GM18870 (cell line): ENCODE results near the gene LPIN2.
"Not testable (repeated sequence)": the region's sequence is repeated elsewhere in the genome, so short reads cannot be mapped to it uniquely, and the experiment has no call there.

ENCODE experiments used
- ATAC-seq: cut with Tn5 transposase; IDR thresholded peaks from one replicate; pipeline ENCODE4 v1.9.1; 2021; ENCODE audit warnings: moderate library complexity; ENCODE audit not compliant: unreplicated experiment

LPIN2 gene

GRCh38 chr18:3008541-3008940, 4.4 kb downstream of the LPIN2 start:
- no peak for ATAC-seq

DNA sequence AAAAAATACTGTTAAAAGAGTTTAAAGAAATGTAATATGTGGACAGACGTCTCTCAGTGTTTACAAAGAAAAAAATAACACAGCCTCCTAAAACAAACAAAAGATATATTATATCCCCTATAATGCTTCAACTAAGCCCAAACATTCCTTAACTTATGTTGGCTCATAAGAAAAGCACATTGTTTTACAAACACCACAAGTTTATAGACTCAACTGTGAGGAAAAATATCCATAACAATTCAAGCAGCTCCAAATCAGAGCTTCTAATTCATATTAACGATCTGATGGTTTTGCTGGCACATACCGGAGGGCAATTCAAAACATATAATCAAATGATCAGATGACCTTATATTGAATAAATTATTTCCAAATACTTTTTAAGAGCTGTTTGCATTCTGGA, 5.5 kb downstream of the LPIN2 start:
- no peak for ATAC-seq

DNA sequence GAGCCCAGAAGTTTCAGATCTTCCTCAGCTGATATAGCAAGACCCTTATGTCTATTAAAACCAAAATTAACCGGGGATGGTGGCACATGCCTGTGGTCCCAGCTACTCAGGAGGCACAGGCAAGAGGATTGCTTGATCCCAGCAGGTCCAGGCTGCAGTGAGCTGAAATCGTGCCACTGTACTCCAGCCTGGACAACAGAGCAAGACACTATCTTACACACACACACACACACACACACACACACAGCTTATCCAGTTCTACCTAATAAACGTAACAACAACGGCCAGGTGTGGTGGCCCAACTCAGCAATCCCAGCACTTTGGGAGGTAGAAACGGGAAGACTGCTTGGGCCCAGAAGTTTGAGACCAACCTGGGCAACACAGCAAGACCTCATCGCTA, 7.5 kb downstream of the LPIN2 start:
- ATAC-seq = no peak

DNA sequence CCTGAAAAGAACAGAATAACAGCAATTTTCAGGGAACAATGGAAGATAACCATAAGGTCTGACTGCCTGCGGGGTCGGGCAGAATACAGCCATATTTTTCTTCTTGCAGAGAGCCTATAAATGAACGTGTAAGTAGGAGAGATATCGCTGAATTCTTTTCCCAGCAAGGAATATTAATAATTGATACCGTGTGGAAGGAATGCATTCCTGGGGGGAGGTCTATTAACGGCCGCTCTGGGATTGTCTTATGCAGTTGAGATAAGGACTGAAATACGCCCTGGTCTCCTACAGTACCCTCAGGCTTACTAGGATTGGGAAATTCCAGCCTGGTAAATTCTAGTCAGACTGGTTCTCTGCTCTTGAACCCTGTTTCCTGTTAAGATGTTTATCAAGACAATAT, 9.2 kb downstream of the LPIN2 start:
- not testable (repeated sequence) for ATAC-seq

DNA sequence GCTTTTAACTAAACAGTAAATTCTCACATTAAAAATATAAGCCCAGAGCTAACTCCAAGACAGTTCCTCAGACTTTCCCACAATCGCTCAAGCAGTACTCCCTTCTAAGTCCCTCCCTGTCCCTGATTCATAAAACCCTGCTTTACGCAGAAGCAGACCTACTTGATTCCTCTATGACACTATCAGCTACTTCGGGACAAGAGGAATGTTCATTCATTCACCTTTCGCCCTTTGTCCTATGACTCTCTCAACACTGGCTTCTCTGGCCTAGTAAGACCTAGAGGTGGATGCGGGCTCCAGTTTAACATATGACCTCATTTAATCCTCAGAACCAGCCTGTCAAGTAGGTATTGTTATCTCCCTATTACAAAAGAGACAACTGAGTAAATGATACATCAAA, 10.2 kb downstream of the LPIN2 start:
- no peak for ATAC-seq

DNA sequence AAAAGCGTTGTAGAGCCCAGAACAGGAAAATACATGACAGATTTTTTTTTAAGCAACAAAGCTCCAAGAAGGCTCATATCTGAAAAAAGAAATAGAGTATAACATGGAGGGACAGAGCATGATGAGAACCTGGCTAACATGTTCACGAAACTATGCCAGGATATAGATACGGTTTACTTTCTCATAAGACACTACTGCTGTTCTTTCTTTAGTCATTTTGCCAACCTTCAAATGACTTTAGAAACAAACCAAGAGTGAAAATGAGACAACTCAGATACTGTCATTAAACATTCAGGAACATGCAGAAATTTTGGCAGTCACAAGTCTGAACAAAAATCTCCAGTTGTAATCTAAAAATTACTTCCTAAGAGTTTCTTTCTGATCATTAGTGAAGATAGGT, 14.3 kb downstream of the LPIN2 start:
- no peak for ATAC-seq

DNA sequence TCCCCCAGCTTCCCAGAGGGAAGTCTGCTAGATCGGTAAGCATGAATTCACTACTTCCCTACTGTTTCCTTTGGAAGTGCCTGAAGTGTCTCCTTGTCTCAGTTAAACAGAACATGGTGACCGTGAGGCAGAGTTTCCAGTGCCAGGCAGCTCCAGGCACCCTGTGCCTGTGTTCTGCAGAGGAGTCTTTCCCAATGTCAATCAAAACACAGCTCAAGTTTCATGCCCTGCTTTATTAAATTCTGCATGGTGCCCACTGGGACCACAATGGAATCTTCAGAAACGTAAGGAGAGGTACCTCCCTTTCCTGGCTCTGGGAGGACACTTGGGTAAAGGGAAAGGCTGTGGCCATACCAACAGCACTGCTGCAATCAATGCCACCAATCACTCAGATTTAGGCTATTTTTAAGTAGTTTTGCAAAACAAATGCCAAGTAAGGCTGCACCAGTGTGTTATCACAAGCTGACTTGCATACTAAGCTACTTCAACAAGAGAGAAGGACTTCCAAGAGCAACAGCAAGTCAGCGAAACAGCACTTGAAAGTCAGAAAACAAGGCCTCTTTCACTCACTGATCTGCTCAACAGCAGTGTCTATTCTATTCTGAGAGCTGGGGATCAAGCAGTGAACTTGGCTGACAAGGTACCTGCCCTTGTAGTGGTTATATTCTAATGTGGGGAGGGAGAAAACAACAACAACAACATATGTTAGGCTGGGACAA, 14.9 kb downstream of the LPIN2 start:
- no peak for ATAC-seq

DNA sequence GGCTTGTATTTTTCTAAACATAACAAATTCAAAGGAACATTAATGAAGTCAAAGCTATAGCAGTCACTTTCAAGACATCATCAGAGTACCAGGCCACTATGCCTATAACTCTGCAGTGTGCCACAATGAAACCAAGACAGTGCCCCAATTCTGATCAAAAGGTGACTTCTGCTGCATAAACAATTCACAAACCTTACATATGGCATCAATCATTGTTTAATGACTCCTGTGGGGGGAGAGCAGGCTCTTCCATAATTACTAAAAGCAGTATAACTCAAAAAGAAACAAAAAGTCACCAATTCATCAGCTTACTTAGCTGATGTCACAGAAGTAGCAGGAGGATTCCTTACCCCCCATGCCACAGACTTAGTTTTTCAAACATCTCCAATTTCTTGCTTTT, 15.5 kb downstream of the LPIN2 start:
- ATAC-seq = no peak

DNA sequence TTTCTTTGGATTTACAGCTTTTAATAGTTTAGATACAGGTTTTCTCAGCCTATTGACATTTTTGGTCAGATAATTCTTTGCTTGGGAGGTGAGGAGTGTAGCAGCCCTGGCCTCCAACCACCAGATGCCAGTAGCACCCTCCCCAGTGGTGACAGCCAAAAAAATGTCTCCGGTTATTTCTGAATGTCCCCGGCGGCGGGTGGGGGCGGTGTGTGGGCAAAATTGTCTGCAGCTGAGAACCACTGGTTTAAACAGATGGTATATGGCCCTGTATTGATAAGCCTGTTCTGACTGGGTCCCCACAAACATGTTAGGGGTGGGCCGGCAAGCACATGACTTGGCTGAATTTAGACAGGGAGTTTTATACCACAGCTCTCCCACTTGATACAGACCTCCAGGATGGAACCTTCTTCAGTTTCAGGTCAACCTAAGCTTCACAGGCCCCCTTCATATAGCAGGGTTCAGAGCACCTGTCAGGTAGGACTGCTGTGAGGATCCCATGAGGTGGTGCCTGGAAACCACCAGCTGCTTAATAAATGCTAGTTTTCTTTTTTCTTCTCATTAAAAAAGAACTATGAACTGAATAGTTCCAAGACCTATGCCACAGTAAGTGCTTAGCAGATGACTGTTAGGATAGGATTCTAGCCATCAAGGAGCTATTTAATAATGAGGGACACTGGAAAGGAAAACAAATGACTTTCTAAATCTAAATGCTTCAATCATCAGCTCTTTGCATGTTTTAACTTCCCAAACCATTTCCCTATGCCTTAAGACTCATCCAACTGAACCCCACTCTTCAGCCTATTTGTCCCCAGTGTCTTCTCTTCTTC, 18.1 kb downstream of the LPIN2 start:
- no peak for ATAC-seq

DNA sequence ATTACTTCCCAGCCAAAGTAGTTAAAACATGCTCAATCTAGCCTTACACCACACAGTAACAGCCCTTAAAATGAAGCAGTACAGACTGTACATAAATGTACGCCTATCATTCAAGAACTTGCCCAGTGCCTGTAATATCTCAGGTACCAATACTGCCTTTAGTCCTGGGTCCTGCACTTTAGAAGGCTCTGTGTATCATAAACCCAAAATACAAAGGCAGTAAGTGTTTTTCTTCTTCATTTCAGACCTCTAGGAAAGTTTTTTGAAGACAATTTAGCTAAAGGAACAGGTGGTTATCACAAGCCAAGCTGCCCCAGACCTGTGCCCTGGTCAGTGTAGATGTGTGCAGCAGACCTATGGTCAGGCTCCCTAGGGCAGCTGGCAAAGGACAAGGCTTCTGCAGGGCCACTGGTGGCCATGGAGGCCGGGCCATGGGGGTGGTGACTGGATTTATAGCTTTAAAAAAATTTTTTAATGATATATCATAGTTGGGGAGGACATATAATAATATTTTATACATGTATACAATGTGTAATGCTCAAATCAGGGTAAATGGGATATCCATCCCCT, 18.8 kb downstream of the LPIN2 start:
- ATAC-seq = no peak

DNA sequence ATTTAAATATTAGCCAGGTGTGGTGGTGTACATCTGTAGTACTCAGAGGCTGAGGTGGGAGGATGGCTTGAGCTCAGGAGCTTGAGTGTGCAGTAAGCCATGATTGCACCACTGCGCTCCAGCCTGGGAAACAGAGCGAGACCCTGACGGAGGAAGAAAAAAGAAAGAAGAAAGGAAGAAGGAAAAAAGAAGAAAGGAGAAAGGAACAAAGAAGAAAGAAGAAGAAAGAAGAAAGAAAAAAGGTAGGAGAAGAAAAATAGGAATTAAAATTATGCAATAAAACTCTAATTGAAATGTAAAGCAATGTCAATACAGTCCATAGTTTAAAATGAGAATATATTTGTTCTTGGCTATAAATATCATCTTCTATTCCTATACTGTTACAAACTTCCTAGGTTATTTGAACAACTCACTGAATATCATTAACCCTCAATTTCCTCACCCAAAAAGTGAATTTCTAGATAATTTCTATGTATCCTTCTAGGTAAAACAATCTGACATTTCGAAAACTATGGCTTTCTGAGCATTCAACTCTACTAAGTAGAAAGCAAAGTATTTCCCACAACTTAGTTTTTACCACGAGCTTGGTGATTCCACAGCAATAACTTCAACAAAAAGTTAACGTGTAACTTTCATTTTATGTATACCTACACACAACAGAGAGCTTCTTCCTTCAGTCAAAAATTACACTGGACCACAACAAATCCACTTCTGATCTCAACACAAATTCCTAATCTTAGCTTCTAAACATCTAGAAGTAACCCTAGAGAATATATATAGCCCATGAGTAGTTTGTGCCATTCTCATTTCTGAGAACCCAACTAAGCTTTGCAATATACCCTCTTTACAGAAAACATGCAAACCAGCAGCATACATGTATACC, 19.7 kb downstream of the LPIN2 start:
- ATAC-seq = no peak

DNA sequence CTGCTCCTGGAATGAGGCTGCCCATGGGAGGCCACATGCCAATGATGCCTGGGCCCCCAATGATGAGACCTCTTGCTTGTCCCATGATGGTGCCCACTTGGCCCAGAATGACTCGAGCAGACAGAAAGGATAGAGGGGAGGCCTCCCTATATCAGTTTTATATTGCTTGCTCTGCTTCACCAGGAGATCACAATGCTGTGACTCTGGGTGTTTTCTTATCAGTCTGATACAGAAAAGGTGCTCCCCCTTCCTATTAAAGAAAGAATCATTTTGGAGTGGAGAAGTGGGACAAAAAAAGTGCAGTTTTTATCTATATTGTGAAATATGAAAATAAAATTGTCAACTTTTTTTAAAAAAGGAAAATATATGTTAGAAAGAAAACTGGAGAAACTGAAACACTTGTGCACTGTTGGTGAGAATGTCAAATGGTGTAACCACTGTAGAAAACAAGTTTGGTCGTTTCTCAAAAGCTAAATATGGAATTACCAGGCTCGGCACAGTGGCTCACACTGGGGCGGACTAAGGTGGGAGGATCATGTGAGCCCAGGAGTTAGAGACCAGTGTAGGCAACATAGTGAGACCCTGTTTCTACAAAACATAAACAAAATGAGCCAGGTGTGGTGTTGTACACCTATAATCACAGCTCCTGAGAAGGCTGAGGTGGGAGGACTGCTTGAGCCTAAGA, 21.8 kb downstream of the LPIN2 start:
- ATAC-seq = no peak

- no peak for ATAC-seq
These were observed 24.8 kb downstream of the LPIN2 start for GRCh38 chr18:2987876-2988790.

- ATAC-seq = no peak
These were observed 26.6 kb downstream of the LPIN2 start for GRCh38 chr18:2986150-2986865.

GRCh38 chr18:2985628-2986027, 27.3 kb downstream of the LPIN2 start:
- ATAC-seq = no peak

DNA sequence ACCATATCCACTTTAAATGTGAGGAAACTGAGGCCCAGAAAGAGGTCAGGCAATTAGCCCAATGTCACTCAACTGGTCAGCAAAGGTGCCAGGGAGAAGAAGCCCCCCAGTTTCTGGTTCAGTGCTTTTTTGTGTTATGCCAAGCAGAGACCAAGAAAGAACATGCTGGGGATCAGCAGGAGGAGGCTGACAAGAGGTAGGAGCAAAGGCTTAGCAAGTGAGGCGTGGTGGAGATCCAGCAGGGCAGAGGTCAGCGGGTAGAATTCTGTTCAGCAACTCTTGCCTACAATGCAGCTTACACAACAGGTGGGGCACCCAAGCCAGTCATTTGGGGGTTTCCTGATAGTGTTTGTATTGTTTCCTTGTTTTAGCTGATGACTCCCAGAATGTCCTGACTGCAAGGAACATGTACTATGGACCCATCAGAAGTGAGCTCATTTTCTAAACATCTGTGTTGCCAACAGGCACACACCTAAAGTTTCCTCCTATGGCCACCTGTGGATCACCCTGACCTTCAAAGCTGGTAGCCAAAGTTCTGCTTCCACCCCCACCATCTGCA, 28.2 kb downstream of the LPIN2 start:
- no peak for ATAC-seq

- ATAC-seq = no peak
These were observed 28.9 kb downstream of the LPIN2 start for GRCh38 chr18:2984091-2984490.

DNA sequence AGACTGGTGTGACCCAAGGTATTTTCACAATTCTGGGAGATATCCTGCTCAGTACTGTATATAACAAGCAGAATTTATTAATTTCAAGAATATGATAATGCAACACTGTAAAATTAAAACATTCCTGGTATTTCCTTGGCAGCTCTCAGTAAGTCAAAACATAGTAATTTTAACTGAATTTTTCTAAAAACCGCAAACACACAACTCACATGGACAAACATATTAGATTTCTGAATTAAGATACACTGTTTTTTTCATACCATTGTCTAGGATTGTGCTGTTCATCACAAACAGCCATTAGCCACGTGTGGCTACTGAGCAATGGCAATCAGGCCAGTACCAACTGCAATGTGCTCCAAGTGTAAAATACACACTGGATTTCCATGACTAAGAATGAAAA, 29.6 kb downstream of the LPIN2 start:
- no peak for ATAC-seq
